GM23338 (cell line): ENCODE measurements around the gene SPP2. TPM values are rescaled to one million over a fixed set of nuclear protein-coding genes. Genes with fewer than 3 reads are reported as not detected.

Source experiments
- ATAC-seq: fragments of 200-7000 bp; cut with Tn5 transposase; 3 replicates; pipeline ENCODE4 v1.9.1; 2020
- DNase-seq: peaks from one replicate; pipeline ENCODE4 v3.0.0-alpha.2; 2015; ENCODE audit warnings: low spot score
- H2AFZ ChIP-seq: fragments of 200-600 bp; sonication (generic); 2 replicates; pipeline ENCODE4 v1.8.0; 2016; ENCODE audit warnings: antibody characterized with exemption, mild to moderate bottlenecking, moderate library complexity
- H3F3A ChIP-seq: fragments of 200-600 bp; sonication (generic); replicated peaks from 2 replicates; pipeline ENCODE4 v1.8.0; 2017; ENCODE audit warnings: antibody characterized with exemption, mixed run types, low read depth
- H3K27ac ChIP-seq: fragments of 200-600 bp; sonication (generic); 2 replicates; pipeline ENCODE4 v1.6.1; 2016; ENCODE audit warnings: low read depth
- H3K27me3 ChIP-seq: fragments of 200-600 bp; sonication (generic); 2 replicates; pipeline ENCODE4 v1.8.0; 2016; ENCODE audit warnings: mild to moderate bottlenecking, mixed run types, moderate library complexity; ENCODE audit not compliant: insufficient read depth
- H3K36me3 ChIP-seq: fragments of 200-600 bp; sonication (generic); 2 replicates; pipeline ENCODE4 v1.8.0; 2016; ENCODE audit warnings: mild to moderate bottlenecking; ENCODE audit not compliant: insufficient read depth
- H3K4me1 ChIP-seq: fragments of 200-600 bp; sonication (generic); 2 replicates; pipeline ENCODE4 v1.8.0; 2016; ENCODE audit warnings: mild to moderate bottlenecking, moderate library complexity; ENCODE audit not compliant: insufficient read depth
- H3K4me2 ChIP-seq: fragments of 200-600 bp; sonication (generic); 2 replicates; pipeline ENCODE4 v1.7.1; 2017; ENCODE audit warnings: mixed run types
- H3K4me3 ChIP-seq: fragments of 200-600 bp; sonication (generic); 2 replicates; pipeline ENCODE4 v1.6.1; 2016; ENCODE audit warnings: mixed run types
- H3K79me2 ChIP-seq: fragments of 200-600 bp; sonication (generic); replicated peaks from 2 replicates; pipeline ENCODE4 v1.8.0; 2017; ENCODE audit warnings: mild to moderate bottlenecking; ENCODE audit not compliant: insufficient read depth
- H3K9me2 ChIP-seq: fragments of 200-600 bp; sonication (generic); 2 replicates; pipeline ENCODE4 v1.8.0; 2017; ENCODE audit not compliant: insufficient read depth
- H4K20me1 ChIP-seq: fragments of 200-600 bp; sonication (generic); replicated peaks from 2 replicates; pipeline ENCODE4 v1.8.0; 2017; ENCODE audit warnings: mild to moderate bottlenecking; ENCODE audit not compliant: insufficient read depth
- H3K27ac Mint-ChIP-seq: 2 replicates; pipeline ENCODE4 v1.8.0; 2020; ENCODE audit warnings: inconsistent platforms, mild to moderate bottlenecking, moderate library complexity, mixed read lengths
- H3K27me3 Mint-ChIP-seq: 3 replicates; pipeline ENCODE4 v1.8.0; 2022; ENCODE audit warnings: low read depth, mild to moderate bottlenecking, moderate library complexity, mixed read lengths, inconsistent platforms; ENCODE audit not compliant: insufficient read depth, poor library complexity
- H3K36me3 Mint-ChIP-seq: 3 replicates; pipeline ENCODE4 v1.8.0; 2021; ENCODE audit warnings: low read depth, mild to moderate bottlenecking, inconsistent platforms, moderate library complexity, mixed read lengths
- H3K4me1 Mint-ChIP-seq: 3 replicates; pipeline ENCODE4 v1.8.0; 2020; ENCODE audit warnings: mild to moderate bottlenecking, inconsistent platforms, mixed read lengths
- H3K4me3 Mint-ChIP-seq: 3 replicates; pipeline ENCODE4 v1.8.0; 2021; ENCODE audit warnings: moderate library complexity, mild to moderate bottlenecking, inconsistent platforms, mixed read lengths
- H3K9me3 Mint-ChIP-seq: 3 replicates; pipeline ENCODE4 v1.8.0; 2020; ENCODE audit warnings: moderate library complexity, mild to moderate bottlenecking, inconsistent platforms, mixed read lengths
- CREB1 ChIP-seq: fragments of 250-450 bp; sonication (Bioruptor Pico); IDR thresholded peaks from 2 replicates; pipeline ENCODE4 v1.5.0; 2020; ENCODE audit warnings: low read depth, mild to moderate bottlenecking, moderate library complexity
- EZH2 ChIP-seq: fragments of 200-600 bp; sonication (generic); IDR thresholded peaks from one replicate; pipeline ENCODE4 v1.8.0; 2017; ENCODE audit warnings: antibody characterized with exemption, mild to moderate bottlenecking, low read depth; ENCODE audit not compliant: unreplicated experiment
- EZH2phosphoT487 ChIP-seq: fragments of 200-600 bp; sonication (generic); IDR thresholded peaks from one replicate; pipeline ENCODE4 v1.8.1; 2018; ENCODE audit warnings: antibody characterized with exemption; ENCODE audit not compliant: unreplicated experiment
- JUNB ChIP-seq: IDR thresholded peaks from one replicate; pipeline ENCODE4 v1.6.1; 2016; ENCODE audit warnings: antibody characterized with exemption; ENCODE audit not compliant: unreplicated experiment
- NANOG ChIP-seq: IDR thresholded peaks from 2 replicates; pipeline ENCODE4 v1.6.1; 2016; ENCODE audit warnings: antibody characterized with exemption, borderline replicate concordance
- POLR2AphosphoS5 ChIP-seq: IDR thresholded peaks from 2 replicates; pipeline ENCODE4 v1.6.1; 2016; ENCODE audit warnings: antibody characterized with exemption, low read depth
- REST ChIP-seq: IDR thresholded peaks from one replicate; pipeline ENCODE4 v1.6.1; 2018; ENCODE audit warnings: antibody characterized with exemption; ENCODE audit not compliant: unreplicated experiment
- STAT1 ChIP-seq: IDR thresholded peaks from one replicate; pipeline ENCODE4 v1.6.1; 2016; ENCODE audit warnings: antibody characterized with exemption; ENCODE audit not compliant: unreplicated experiment
- ZNF114 ChIP-seq: fragments of 250-450 bp; sonication (Bioruptor Pico); IDR thresholded peaks from 2 replicates; pipeline ENCODE4 v1.5.0; 2020; ENCODE audit warnings: mild to moderate bottlenecking, moderate library complexity
- ZNF331 ChIP-seq: fragments of 250-450 bp; sonication (Bioruptor Pico); IDR thresholded peaks from 2 replicates; pipeline ENCODE4 v1.5.0; 2020; ENCODE audit warnings: low read depth, mild to moderate bottlenecking, moderate library complexity
- polyA plus RNA-seq: library from polyadenylated mRNA; unstranded; fragments of >200 nt; fragmentation: Nextera tagmentation; extraction: Ambion mirVana; gene quantifications from 2 replicates; pipeline ENCODE4 v1.2.1, GENCODE V29; 2016
- total RNA-seq: library from RNA; depleted of rRNA; stranded (reverse); fragments of >200 nt; shearing (Covaris generic); gene quantifications from 2 replicates; pipeline ENCODE4 v1.2.3, GENCODE V29; 2014
- TF ChIP-seq, protein P1 (sequence below): fragments of 250-450 bp; sonication (Bioruptor Pico); IDR thresholded peaks from 2 replicates; pipeline ENCODE4 v1.5.0; 2020; ENCODE audit warnings: mild to moderate bottlenecking, moderate library complexity
- TF ChIP-seq, protein P2 (sequence below), 2 experiments: fragments of 200-600 bp in 1 of 2; sonication (generic) in 1 of 2; conservative IDR thresholded peaks; 2 replicates each; pipeline versions ENCODE4 v1.5.1 to v1.6.1; 2016 to 2017; ENCODE audit warnings: antibody characterized with exemption in 2 of 2, low read depth in 2 of 2, mild to moderate bottlenecking in 2 of 2, moderate library complexity in 1 of 2

The SPP2 gene
- total and polyA plus RNA-seq, 2 experiments from 2014 or later = not detected

GRCh38 chr2:234032279-234032856 lies 18.1 kb upstream of the SPP2 start:
- no peak overlapping the region for H3K4me3 Mint-ChIP-seq
- no peak overlapping the region for H2AFZ ChIP-seq
- H3K27ac ChIP-seq = no peak overlapping the region
- no peaks in the 10 kb centered on the region for H4K20me1 ChIP-seq
- H3K27me3 Mint-ChIP-seq = no peaks in the 10 kb centered on the region
- no peak overlapping the region for H3K4me2 ChIP-seq
- no peaks in the 10 kb centered on the region for H3F3A ChIP-seq
- no peaks in the 10 kb centered on the region; the same call in 2 of the 3 replicates for H3K9me3 Mint-ChIP-seq
- no peak for ATAC-seq
- no peak for TF ChIP-seq POLR2AphosphoS5
- no peak for TF ChIP-seq EZH2phosphoT487
- TF ChIP-seq, protein P1, sequence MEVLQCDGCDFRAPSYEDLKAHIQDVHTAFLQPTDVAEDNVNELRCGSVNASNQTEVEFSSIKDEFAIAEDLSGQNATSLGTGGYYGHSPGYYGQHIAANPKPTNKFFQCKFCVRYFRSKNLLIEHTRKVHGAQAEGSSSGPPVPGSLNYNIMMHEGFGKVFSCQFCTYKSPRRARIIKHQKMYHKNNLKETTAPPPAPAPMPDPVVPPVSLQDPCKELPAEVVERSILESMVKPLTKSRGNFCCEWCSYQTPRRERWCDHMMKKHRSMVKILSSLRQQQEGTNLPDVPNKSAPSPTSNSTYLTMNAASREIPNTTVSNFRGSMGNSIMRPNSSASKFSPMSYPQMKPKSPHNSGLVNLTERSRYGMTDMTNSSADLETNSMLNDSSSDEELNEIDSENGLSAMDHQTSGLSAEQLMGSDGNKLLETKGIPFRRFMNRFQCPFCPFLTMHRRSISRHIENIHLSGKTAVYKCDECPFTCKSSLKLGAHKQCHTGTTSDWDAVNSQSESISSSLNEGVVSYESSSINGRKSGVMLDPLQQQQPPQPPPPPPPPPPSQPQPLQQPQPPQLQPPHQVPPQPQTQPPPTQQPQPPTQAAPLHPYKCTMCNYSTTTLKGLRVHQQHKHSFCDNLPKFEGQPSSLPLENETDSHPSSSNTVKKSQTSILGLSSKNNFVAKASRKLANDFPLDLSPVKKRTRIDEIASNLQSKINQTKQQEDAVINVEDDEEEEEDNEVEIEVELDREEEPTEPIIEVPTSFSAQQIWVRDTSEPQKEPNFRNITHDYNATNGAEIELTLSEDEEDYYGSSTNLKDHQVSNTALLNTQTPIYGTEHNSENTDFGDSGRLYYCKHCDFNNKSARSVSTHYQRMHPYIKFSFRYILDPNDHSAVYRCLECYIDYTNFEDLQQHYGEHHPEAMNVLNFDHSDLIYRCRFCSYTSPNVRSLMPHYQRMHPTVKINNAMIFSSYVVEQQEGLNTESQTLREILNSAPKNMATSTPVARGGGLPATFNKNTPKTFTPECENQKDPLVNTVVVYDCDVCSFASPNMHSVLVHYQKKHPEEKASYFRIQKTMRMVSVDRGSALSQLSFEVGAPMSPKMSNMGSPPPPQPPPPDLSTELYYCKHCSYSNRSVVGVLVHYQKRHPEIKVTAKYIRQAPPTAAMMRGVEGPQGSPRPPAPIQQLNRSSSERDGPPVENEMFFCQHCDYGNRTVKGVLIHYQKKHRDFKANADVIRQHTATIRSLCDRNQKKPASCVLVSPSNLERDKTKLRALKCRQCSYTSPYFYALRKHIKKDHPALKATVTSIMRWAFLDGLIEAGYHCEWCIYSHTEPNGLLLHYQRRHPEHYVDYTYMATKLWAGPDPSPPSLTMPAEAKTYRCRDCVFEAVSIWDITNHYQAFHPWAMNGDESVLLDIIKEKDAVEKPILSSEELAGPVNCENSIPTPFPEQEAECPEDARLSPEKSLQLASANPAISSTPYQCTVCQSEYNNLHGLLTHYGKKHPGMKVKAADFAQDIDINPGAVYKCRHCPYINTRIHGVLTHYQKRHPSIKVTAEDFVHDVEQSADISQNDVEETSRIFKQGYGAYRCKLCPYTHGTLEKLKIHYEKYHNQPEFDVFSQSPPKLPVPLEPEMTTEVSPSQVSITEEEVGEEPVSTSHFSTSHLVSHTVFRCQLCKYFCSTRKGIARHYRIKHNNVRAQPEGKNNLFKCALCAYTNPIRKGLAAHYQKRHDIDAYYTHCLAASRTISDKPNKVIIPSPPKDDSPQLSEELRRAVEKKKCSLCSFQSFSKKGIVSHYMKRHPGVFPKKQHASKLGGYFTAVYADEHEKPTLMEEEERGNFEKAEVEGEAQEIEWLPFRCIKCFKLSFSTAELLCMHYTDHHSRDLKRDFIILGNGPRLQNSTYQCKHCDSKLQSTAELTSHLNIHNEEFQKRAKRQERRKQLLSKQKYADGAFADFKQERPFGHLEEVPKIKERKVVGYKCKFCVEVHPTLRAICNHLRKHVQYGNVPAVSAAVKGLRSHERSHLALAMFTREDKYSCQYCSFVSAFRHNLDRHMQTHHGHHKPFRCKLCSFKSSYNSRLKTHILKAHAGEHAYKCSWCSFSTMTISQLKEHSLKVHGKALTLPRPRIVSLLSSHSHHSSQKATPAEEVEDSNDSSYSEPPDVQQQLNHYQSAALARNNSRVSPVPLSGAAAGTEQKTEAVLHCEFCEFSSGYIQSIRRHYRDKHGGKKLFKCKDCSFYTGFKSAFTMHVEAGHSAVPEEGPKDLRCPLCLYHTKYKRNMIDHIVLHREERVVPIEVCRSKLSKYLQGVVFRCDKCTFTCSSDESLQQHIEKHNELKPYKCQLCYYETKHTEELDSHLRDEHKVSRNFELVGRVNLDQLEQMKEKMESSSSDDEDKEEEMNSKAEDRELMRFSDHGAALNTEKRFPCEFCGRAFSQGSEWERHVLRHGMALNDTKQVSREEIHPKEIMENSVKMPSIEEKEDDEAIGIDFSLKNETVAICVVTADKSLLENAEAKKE (CRISPR knock-in tag) = no peak
- TF ChIP-seq EZH2 = no peak
- TF ChIP-seq, protein P2, sequence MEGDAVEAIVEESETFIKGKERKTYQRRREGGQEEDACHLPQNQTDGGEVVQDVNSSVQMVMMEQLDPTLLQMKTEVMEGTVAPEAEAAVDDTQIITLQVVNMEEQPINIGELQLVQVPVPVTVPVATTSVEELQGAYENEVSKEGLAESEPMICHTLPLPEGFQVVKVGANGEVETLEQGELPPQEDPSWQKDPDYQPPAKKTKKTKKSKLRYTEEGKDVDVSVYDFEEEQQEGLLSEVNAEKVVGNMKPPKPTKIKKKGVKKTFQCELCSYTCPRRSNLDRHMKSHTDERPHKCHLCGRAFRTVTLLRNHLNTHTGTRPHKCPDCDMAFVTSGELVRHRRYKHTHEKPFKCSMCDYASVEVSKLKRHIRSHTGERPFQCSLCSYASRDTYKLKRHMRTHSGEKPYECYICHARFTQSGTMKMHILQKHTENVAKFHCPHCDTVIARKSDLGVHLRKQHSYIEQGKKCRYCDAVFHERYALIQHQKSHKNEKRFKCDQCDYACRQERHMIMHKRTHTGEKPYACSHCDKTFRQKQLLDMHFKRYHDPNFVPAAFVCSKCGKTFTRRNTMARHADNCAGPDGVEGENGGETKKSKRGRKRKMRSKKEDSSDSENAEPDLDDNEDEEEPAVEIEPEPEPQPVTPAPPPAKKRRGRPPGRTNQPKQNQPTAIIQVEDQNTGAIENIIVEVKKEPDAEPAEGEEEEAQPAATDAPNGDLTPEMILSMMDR (conservative IDR thresholded peaks at IDR 0.05; ENCODE audit: low read depth in 2 of 2) = no peak
- TF ChIP-seq REST = no peak
- TF ChIP-seq STAT1 = no peak
- TF ChIP-seq CREB1 (CRISPR knock-in tag) = no peak
- no peak for TF ChIP-seq ZNF331
- no peak for TF ChIP-seq JUNB
- no peak for TF ChIP-seq ZNF114 (CRISPR knock-in tag)
- no peak for TF ChIP-seq NANOG
- H3K27ac Mint-ChIP-seq = no peak overlapping the region
- DNase-seq = no peak
- no peak overlapping the region for H3K4me3 ChIP-seq
- H3K36me3 Mint-ChIP-seq = no peaks in the 10 kb centered on the region
- no peaks in the 10 kb centered on the region; the same call in 2 of the 3 replicates for H3K4me1 Mint-ChIP-seq
- no peaks in the 10 kb centered on the region for H3K9me2 ChIP-seq
- no peaks in the 10 kb centered on the region for H3K4me1 ChIP-seq
- no peaks in the 10 kb centered on the region for H3K79me2 ChIP-seq
- H3K36me3 ChIP-seq = no peaks in the 10 kb centered on the region
- H3K27me3 ChIP-seq = no peaks in the 10 kb centered on the region
